Thoracic aorta (tissue), 2 donors: ENCODE measurements around the gene PEX7. TPM values are rescaled to one million over a fixed set of nuclear protein-coding genes. Genes with fewer than 3 reads are reported as not detected.

Experiments
- ATAC-seq: fragments of 150-250 bp; one replicate; pipeline ENCODE4 v1.8.0; 2017; ENCODE audit warnings: low read depth; ENCODE audit not compliant: insufficient number of reproducible peaks, low FRiP score
- DNase-seq: peaks from one replicate; pipeline ENCODE4 v3.0.0-alpha.2; 2020; ENCODE audit warnings: low spot score
- H3K27ac ChIP-seq, 2 donors: fragments of 200-600 bp; sonication (generic); 1 replicate in 1 of 2; 2 replicates in 1 of 2; pipeline ENCODE4 v1.5.1; 2016; ENCODE audit warnings: mild to moderate bottlenecking in 2 of 2, moderate library complexity in 2 of 2
- H3K27me3 ChIP-seq: fragments of 200-600 bp; sonication (generic); replicated peaks from 2 replicates; pipeline ENCODE4 v1.6.0; 2016; ENCODE audit warnings: mild to moderate bottlenecking; ENCODE audit not compliant: insufficient read depth
- H3K36me3 ChIP-seq: fragments of 200-600 bp; sonication (generic); one replicate; pipeline ENCODE4 v1.5.1; 2016
- H3K4me1 ChIP-seq, 2 donors: fragments of 200-600 bp; sonication (generic); 1 replicate in 1 of 2; 2 replicates in 1 of 2; pipeline versions ENCODE4 v1.5.1 to v1.6.0; 2016; ENCODE audit warnings: low read depth in 2 of 2, mild to moderate bottlenecking in 1 of 2; ENCODE audit not compliant: control insufficient read depth in 1 of 2
- H3K4me3 ChIP-seq: fragments of 200-600 bp; sonication (generic); 2 replicates; pipeline ENCODE4 v1.5.1; 2016; ENCODE audit warnings: mild to moderate bottlenecking
- H3K9me3 ChIP-seq: fragments of 200-600 bp; sonication (generic); 2 replicates; pipeline ENCODE4 v1.5.1; 2016
- total RNA-seq, 2 donors: library from RNA; depleted of rRNA; stranded (reverse); fragments of >200 nt; gene quantifications; one replicate each; pipeline versions ENCODE4 v1.1.0 to v1.2.3, GENCODE V29; 2016
- TF ChIP-seq, protein P1 (sequence below): fragments of 200-600 bp; sonication (generic); IDR thresholded peaks from one replicate; pipeline ENCODE4 v1.5.1; 2019; ENCODE audit warnings: antibody characterized with exemption

Gene PEX7
- total RNA-seq, 2 donors from 2014 or later: 7.6 TPM

DNA sequence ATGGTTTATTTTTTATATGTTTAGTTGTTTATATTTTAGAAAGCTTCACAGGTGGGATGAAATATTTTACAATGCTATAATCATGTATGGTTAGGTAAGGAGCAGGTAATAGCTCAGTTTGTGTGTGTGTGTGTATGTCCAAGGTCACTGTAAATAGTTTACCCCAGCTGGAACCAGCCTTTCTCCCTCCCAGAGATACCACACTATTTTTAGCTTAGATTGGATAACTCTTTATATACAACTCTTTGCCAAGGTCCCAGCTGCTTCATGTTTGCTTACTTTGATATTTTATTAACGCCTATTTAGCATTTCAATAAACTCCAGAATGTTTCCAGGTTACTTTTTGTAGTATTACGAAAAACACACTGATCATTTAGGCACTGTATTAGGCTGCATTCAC, 1.8 kb upstream of the PEX7 start:
- H3K9me3 ChIP-seq: no peaks in the 10 kb centered on the region
- no peaks in the 10 kb centered on the region for H3K27me3 ChIP-seq
- ATAC-seq (no peak), DNase-seq (no peak)
- H3K4me1 ChIP-seq: peaks cover 4 to 11% of the 10 kb centered on the region in 2 donors
- H3K27ac ChIP-seq: no peak overlapping the region
- TF ChIP-seq, protein P1, sequence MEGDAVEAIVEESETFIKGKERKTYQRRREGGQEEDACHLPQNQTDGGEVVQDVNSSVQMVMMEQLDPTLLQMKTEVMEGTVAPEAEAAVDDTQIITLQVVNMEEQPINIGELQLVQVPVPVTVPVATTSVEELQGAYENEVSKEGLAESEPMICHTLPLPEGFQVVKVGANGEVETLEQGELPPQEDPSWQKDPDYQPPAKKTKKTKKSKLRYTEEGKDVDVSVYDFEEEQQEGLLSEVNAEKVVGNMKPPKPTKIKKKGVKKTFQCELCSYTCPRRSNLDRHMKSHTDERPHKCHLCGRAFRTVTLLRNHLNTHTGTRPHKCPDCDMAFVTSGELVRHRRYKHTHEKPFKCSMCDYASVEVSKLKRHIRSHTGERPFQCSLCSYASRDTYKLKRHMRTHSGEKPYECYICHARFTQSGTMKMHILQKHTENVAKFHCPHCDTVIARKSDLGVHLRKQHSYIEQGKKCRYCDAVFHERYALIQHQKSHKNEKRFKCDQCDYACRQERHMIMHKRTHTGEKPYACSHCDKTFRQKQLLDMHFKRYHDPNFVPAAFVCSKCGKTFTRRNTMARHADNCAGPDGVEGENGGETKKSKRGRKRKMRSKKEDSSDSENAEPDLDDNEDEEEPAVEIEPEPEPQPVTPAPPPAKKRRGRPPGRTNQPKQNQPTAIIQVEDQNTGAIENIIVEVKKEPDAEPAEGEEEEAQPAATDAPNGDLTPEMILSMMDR: no peak
- no peaks in the 10 kb centered on the region for H3K36me3 ChIP-seq
- H3K4me3 ChIP-seq: no peak overlapping the region

DNA sequence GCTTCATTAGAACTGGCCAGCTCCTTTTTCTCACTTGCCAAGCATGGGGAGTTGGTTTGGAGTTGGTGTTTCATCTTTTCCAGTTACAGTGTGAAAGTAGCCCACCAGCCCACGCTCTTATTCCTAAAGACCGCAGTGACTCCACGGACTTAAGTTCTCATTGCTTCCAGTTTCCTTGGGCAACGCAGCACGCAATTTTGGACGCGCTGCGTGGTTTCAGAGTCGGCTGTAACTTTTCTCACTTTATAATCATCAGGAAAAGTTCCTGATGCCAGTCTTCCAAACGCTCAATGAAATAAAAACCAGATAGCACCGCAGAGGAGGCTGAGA, 381 bp upstream of the PEX7 start:
- peak; percentile 29 for ATAC-seq
- TF ChIP-seq, protein P1: no peak
- peak overlapping the region; percentile 88 to 91 for H3K27ac ChIP-seq
- peak overlapping the region; percentile 92 for H3K4me3 ChIP-seq
- H3K4me1 ChIP-seq: peaks cover 4 to 11% of the 10 kb centered on the region in 2 donors
- H3K36me3 ChIP-seq: peaks cover 3% of the 10 kb centered on the region
- no peaks in the 10 kb centered on the region for H3K9me3 ChIP-seq
- no peak for DNase-seq
- no peaks in the 10 kb centered on the region for H3K27me3 ChIP-seq

DNA sequence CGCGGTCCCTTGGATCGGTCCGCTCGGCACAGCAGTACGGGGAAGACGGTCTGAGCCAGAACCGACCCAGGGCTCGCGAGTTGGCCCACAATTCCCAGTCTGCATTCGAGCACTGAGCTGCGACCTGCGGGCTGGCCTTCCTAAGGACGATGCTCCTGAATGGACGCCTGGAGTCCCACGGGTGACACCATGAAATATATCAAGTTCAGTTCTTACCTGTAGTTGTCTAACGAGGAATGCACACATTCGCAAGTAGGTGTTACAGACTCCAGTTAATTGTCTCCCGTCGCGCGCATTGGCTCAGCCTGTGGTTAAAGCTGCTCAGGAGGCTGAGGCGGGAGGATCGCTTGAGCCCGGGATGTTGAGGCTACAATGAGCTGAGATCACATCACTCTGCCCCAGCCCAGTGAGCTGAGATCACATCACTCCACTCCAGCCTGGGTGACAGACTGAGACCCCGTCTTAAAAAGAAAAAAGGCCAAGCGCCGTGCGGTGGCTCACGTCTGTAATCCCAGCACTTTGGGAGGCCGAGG, 802 bp downstream of the PEX7 start:
- H3K4me3 ChIP-seq: peak overlapping the region; percentile 92
- H3K27ac ChIP-seq: peak overlapping the region; percentile 88 to 91
- H3K9me3 ChIP-seq: no peaks in the 10 kb centered on the region
- peaks cover 3% of the 10 kb centered on the region for H3K36me3 ChIP-seq
- DNase-seq (no peak), ATAC-seq (no peak)
- H3K27me3 ChIP-seq: no peaks in the 10 kb centered on the region
- H3K4me1 ChIP-seq: peaks cover 4 to 11% of the 10 kb centered on the region in 2 donors
- TF ChIP-seq, protein P1: no peak

DNA sequence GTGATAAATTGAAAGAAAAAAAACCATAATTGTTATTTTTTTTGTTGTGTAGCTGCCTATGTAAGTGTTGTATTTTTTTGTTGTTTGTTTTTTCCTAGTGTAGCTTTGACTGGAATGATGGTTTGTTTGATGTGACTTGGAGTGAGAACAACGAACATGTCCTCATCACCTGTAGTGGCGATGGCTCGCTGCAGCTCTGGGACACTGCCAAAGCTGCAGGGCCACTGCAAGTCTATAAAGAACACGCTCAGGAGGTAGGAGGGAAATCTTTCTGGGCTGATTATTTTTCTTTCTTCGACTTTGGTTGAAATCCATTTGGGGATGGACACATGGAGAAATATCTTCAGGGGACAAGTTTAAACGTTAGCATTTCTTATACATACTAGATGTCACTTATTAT, 3.8 kb downstream of the PEX7 start:
- TF ChIP-seq, protein P1: no peak
- peaks cover 8% of the 10 kb centered on the region for H3K36me3 ChIP-seq
- H3K27me3 ChIP-seq: no peaks in the 10 kb centered on the region
- DNase-seq (no peak), ATAC-seq (no peak)
- H3K27ac ChIP-seq: no peak overlapping the region
- H3K4me3 ChIP-seq: no peak overlapping the region
- peaks cover 4 to 11% of the 10 kb centered on the region in 2 donors for H3K4me1 ChIP-seq
- no peaks in the 10 kb centered on the region for H3K9me3 ChIP-seq

DNA sequence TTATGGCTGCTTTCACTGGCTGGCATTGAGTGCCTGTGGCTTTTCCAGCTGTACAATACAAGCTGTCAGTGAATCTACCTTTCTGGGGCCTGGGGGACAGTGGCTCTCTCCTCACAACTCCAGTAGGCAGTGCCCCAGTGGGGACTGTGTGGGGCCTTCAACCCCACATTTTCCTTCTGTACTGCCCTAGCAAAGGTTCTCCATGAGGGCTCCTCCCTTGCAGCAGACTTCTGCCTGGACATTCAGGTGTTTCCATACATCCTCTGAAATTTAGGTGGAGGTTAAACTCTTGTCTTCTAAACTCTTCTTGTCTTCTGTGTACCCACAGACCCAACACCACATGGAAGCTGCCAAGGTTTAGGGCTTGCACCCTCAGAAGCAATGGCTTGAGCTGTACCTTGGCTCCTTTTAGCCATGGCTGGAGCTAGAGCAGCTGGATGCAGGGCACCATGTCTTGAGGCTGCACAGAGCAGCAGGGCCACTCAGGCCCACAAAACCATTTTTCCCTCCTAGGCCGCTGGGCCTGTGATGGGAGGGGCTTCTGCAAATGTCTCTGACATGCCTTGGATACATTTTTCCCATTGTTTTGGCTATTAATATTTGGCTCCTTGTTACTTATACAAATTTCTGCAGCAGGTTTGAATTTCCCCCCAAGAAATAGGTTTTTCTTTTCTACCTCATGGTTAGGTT, 9.6 kb downstream of the PEX7 start:
- H3K36me3 ChIP-seq: peaks cover 14% of the 10 kb centered on the region
- H3K4me1 ChIP-seq: no peaks in the 10 kb centered on the region
- TF ChIP-seq, protein P1: no peak
- no peaks in the 10 kb centered on the region for H3K27me3 ChIP-seq
- no peak overlapping the region for H3K4me3 ChIP-seq
- DNase-seq: no peak
- no peaks in the 10 kb centered on the region for H3K9me3 ChIP-seq
- H3K27ac ChIP-seq: no peak overlapping the region
- ATAC-seq: no peak
